HK-2 (cell line): ENCODE results near the gene AGPAT1.

Experiments
- DNase-seq: peaks from one replicate; pipeline ENCODE4 v3.0.0-alpha.2; 2018; ENCODE audit not compliant: unreplicated experiment

The AGPAT1 gene

GRCh38 chr6:32168807-32169591, 6.9 kb downstream of the AGPAT1 start:
- DNase-seq: no peak

- DNase-seq: no peak
These were observed 7.5 kb downstream of the AGPAT1 start for GRCh38 chr6:32168350-32168749.

- DNase-seq: no peak
These were observed 8.1 kb downstream of the AGPAT1 start for GRCh38 chr6:32167761-32168262.

- no peak for DNase-seq
These were observed 8.6 kb downstream of the AGPAT1 start for GRCh38 chr6:32167154-32167760.

GRCh38 chr6:32166411-32167061, 9.3 kb downstream of the AGPAT1 start:
- DNase-seq: no peak

- no peak for DNase-seq
These were observed 11.6 kb downstream of the AGPAT1 start, which contains the start of gene EGFL8 for GRCh38 chr6:32164295-32164694. Gene EGFL8, plus strand, starts transcription at chr6:32164595. Its CDS starts 1,571 bp downstream, at chr6:32166166.

- DNase-seq: no peak
These were observed 12.2 kb downstream of the AGPAT1 start for GRCh38 chr6:32163559-32164258.

- no peak for DNase-seq
These were observed 17.8 kb downstream of the AGPAT1 start for GRCh38 chr6:32158052-32158451.

- DNase-seq: no peak
These were observed 19.0 kb downstream of the AGPAT1 start for GRCh38 chr6:32156891-32157290.

GRCh38 chr6:32154514-32155161, 21.2 kb downstream of the AGPAT1 start:
- peak; percentile 63 for DNase-seq

- DNase-seq: peak; percentile 81
These were observed 22.0 kb downstream of the AGPAT1 start, which contains the start of gene PPT2 for GRCh38 chr6:32153564-32154513. Gene PPT2, plus strand, starts transcription at chr6:32154141. Its CDS starts 454 bp downstream, at chr6:32154595.

GRCh38 chr6:32152769-32153563, 22.9 kb downstream of the AGPAT1 start:
- no peak for DNase-seq

GRCh38 chr6:32151863-32152768, 23.8 kb downstream of the AGPAT1 start, which contains the start of gene PRRT1:
Gene PRRT1, minus strand, starts transcription at chr6:32151939. Its CDS starts 112 bp downstream, at chr6:32151827.
- no peak for DNase-seq

- no peak for DNase-seq
These were observed 24.6 kb downstream of the AGPAT1 start for GRCh38 chr6:32151181-32151862.

GRCh38 chr6:32149932-32150870, 25.7 kb downstream of the AGPAT1 start:
- no peak for DNase-seq

GRCh38 chr6:32149092-32149755, 26.7 kb downstream of the AGPAT1 start:
- DNase-seq: no peak
